Nucleus accumbens (tissue), 56 donors: ENCODE data around the gene FGFR3.

Source experiments
- DNase-seq, 56 donors: peaks; one replicate each; lab custom pipeline; 2025; lab: John Stamatoyannopoulos, UW

The FGFR3 gene

DNA sequence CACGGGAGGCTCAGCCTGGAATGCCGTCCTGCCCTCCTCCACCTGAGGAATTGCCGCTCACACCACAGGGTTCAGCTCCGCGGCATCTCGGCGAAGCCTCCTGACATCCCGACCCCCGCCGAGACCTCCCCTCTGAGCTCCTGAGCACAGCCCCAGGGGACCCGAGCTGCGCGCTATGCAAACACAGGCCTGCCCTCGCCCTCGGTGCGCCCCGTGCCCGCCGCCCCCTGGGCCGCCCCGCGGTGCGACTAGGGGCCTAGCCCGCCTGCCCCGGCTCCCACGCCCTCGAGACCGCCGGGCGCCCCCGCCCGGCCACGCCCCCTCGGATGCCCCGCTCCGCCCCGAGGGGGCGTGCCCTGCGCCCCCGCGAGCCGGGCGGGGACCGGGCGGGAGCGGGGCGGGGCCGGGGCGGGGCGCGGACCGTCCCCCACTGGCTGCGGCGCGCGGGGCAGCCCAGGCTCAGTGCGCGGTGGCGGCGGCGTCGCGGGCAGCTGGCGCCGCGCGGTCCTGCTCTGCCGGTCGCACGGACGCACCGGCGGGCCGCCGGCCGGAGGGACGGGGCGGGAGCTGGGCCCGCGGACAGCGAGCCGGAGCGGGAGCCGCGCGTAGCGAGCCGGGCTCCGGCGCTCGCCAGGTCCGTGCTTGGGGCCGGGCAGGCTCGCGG, at the start of gene FGFR3:
TSS of gene FGFR3 (plus strand) at position 462 of the 664 bp plus-strand sequence. CDS start 642 bp downstream, outside the sequence.
- peak in 7 of 56 donors; percentile 27 to 62 (median 30) for DNase-seq

GRCh38 chr4:1743551-1743950, 49.5 kb upstream of the FGFR3 start:
- DNase-seq, result no peak

- DNase-seq, result no peak
Observed at GRCh38 chr4:1743975-1744374, 49.1 kb upstream of the FGFR3 start.

DNA sequence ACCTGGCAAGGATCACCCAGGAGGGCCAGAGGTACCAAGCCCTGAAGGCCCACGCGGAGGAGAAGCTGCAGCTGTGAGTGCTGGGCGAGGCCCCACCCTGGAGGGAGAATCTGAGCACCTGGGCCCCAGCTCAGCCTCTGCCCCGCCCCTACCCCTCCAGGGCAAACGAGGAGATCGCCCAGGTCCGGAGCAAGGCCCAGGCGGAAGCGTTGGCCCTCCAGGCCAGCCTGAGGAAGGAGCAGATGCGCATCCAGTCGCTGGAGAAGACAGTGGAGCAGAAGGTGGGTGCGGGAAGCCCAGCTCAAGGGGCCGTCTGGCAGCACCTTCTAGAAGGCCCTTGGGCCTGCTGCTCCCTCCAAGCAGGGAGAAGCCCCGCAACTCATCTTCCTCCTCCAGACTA, 48.5 kb upstream of the FGFR3 start:
- no peak for DNase-seq

DNA sequence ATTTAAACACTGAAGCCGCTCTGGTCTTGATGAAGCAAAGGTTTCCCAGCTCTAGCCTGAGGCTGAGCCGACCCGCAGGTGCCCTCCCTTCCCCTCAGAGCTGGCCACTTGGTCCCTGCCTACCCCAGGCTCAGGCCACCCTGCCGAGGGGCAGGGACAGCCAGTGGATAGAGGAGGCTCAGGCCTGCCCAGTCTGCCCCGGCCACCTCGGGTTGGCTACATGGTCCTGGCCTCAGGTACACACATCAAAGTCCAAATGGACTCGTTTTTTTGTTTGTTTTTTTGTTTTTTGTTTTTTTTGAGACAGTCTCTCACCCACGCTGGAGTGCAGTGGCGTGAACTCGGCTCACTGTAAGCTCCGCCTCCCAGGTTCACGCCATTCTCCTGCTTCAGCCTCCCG, 47.9 kb upstream of the FGFR3 start:
- no peak for DNase-seq

DNA sequence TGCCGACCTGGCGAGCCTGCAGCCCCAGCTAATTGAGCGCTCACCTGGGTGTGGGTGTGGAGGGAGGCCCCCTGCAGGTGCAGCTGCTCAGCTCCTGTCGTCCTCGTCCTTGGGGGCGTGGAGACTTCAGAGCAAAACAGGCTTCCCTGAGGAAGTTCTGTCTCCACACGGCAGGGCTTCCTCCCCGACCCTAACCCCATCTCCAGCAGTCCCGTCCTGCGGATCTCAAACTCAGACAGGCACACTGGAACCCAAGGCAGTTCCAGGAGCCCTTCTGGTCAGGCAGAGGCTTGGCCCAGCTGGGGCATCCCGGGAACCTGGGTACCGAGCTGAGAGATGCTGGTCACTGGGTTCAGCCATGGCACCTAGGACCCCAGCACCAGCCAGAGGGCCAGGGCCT, 47.4 kb upstream of the FGFR3 start:
- DNase-seq, result no peak

DNA sequence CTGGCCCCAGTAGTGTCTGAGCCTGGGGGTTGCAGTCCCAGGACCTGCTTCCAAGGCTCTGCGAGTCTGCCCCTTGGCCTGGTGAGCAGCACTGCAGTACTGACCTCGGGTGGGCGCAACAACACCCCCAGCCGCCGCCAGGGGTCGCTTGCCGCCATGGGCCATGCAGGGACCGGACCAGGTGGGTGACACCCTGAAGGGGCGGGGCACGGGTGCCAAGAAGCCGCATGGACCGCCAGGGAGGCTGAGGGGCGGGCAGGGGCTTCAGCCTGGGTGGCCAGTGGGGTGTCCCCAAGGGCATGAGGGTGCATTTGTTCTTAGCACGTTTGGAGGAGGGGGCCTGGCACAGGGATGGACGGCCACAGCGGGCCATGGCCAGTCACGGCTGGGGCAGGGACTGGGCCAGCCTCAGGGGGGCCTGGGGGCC, 46.8 kb upstream of the FGFR3 start:
- peak in 34 of 56 donors; percentile 9 to 71 (median 28) for DNase-seq

DNA sequence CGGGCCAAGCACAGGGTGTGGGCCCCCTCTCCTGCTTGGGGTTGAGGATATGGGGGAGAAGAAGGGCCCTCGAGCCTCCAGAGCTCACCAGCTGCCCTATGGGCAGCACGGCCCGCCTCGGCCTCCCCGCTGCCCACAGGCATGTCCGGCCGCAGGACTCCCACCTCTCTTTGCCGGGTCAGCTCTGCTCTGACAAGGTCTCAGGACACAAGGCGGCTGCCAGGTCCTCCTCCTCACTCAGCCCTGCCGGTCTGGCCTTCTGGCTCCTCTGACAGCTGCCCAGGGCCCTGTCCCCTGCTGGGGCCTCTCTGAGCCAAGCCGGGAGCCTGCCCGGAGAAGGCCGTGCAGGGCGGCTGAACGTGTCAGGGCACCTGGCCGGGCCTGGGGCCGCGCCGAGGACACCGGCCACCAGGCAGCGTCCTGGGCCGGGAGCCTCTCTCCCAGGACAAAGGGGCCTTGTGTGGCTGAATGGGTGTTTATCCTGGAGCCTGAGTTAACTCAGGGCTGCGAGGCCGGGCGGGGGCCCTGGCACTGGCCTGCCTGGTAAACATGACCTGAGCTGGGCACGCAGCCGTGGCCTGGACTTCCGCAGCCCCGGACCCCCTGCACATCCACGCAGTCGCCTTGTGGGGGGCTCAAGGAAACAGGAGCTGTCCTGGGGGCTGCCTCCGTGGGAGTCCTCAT, 46.0 kb upstream of the FGFR3 start:
- peak in 24 of 56 donors; percentile 10 to 62 (median 35) for DNase-seq

DNA sequence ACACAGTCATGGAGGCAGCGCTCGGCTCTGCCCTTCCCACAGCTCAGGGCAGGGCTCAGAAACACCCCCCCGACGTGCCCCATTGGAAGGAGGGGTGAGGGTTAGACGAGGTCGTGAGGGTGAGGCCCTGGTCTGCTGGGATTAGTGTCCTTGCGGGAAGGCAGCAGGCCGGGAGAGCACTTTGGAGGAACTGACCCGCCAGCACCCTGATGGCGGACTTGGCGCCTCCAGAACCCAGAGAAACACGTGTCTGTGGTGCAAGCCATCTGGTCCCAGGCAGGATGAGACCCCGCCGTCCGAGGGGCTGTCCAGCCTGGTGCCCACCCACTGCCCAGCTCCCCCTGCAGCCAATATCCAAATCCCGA, 45.5 kb upstream of the FGFR3 start:
- DNase-seq, result no peak

DNA sequence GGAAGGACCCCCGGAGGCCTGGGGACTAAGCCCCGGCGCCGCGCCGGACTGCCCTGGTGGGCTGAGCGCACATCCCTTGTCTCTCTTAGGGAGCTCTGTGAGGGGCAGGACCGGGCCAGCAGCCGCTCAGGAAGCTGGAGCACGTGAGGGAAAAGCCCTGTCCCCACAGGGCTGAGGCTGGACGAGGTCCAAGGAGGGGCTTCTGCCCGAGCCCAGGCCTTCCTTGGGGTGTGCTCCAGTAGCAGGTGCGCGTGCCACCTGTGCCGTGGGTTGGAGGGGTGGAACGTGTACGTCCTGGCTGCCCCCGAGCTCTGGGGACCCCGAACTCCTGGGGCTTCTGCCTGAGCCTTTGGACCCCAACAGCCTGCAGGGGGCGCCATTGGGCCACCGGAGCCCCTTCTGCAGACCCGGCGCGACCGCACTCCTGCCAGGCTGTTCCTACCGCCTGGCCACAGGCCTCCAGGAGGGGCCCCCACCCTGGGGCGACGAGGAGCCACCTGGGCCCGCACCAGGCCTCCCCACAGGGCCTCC, 44.6 kb upstream of the FGFR3 start:
- DNase-seq, result peak in 33 of 56 donors; percentile 9 to 84 (median 40)

- no peak for DNase-seq
Observed at GRCh38 chr4:1749370-1749769, 43.7 kb upstream of the FGFR3 start.

DNA sequence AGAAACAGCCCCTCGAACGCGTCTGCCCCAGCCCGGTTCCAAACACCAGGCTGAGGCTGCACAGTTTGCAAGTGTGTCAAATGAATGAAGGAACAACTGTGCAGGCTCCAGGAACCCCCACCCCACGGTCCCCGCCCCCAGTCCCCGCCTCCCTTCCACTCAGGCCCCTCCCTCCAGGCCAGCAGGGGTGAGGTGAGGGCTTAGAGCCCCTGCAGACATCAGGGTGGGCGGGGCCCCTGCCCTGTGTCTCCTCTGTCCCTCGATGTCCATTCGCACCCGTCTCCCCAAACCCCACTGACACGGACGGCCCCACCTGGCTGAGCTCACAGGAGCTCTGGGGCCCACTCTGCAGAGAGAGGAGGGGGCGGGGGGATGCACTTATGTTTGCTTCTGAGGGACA, 43.3 kb upstream of the FGFR3 start:
- no peak for DNase-seq

- no peak for DNase-seq
Observed at GRCh38 chr4:1750381-1751154, 42.5 kb upstream of the FGFR3 start.

GRCh38 chr4:1751155-1751918, 41.8 kb upstream of the FGFR3 start:
- DNase-seq, result no peak

DNA sequence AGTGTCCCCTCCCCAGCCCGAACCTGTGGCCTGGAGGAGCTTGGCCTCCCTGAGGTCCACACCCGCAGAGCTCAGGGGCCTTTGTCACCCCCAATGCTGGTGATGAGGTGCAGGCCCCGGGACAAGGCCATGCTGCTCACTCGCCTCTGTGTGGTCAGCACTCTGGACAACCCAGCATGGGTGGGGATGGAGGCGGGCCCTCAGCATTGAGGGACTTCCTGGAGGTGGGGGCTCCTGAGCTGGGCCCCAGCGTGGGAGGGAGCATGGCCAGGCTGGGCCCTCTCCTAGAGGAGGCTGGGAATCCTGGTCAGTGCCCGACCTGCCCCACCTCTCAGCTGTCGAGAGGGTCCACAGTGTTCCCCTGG, 41.2 kb upstream of the FGFR3 start:
- DNase-seq, result no peak

- DNase-seq, result no peak
Observed at GRCh38 chr4:1752284-1753041, 40.6 kb upstream of the FGFR3 start.

- DNase-seq, result no peak
Observed at GRCh38 chr4:1753294-1753696, 39.8 kb upstream of the FGFR3 start.

DNA sequence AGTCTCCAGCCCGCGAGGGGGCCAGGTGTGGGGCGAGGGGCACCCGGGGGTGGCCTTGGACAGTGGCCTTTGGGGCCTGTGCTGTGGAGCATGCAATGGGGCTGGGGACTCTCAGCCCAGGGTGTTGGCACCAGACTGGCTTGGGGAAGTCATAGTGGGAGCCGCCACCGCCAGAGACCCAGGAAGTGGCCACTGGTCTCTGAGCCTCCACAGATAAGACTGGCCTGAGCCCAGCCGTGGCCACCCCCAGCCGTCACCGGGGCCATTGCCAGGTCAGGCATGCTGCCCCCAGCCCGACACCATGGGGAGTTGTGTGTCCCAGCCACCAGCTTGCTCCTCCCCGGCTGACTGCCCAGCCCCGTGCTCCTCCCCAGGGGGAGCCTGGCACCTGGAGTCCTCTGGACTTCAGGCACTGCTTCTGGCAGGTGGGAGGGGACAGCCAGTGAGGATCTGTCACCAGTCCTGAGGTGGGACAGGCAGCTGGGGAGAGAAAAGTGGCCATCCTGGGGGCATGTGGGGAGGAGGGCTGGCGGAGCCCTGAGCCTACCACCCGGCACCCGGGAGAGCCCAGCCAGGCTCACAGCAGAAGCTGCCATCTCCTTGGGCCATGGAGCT, 39.3 kb upstream of the FGFR3 start:
- no peak for DNase-seq

DNA sequence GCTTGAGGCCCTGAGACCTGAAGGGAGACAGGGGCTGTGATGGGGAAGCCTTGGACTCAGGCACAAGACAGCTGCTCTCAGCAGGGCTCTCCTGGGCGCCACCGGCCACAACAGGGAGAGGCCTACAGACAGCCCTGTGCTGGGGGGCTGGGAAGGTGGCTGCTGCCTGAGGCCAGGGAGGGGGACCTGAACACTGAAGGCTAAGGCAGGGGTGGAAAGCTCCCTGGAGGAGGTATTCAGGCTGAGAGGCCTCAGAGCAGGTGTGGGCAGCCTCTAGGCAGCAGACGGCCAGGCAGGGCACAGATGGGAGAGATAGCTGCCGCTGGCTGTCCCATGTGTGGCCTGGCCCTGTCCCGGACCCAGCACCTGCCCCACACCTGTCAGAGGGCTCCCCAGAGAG, 38.8 kb upstream of the FGFR3 start:
- DNase-seq, result no peak
